Suppressor macrophage treated with lipopolysaccharide for 1 hour (primary cell): Measurements from ENCODE around the gene CDH4.

Source experiments
- DNase-seq, 3 donors: peaks; one replicate each; pipeline ENCODE4 v3.0.0-alpha.2; 2020 to 2022

The CDH4 gene

GRCh38 chr20:61859767-61860166, 607.7 kb downstream of the CDH4 start:
- DNase-seq = no peak

DNA sequence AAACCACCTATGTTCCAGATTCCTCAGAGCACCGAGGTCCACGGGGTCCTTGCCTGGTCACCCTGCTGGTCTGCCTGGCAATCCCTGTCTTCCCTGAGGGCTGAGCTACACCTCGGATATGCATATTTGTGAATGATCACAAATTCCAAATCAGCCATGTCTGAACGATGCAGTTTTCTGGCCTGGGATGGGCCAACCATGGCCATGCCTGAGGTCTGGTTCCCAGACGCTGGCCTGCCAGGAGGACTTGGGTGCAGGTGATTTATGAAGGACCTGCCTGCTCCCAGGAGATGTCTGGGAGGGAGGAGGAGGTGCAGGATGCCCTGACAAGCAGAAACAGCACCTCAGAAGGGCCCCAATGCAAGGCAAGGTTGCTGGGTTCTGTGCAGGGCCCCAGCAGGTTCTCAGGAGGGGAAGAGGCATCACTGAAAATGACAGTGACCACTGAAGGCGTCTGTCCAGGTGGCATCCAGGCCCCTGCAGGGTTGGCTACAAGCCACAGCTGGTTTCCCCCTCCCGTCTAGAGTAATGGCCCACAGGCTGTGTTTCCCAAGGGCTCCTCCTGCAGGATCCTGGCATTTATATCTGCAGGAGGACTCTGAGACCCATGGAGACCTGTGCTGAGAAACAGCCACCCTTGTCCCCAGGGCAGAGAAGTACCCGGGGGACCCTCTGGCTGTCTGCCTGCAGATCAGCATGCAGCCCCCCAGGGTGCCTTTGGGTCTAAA, 608.4 kb downstream of the CDH4 start:
- no peak for DNase-seq

- DNase-seq = no peak
These were observed 609.2 kb downstream of the CDH4 start for GRCh38 chr20:61861054-61861841.

DNA sequence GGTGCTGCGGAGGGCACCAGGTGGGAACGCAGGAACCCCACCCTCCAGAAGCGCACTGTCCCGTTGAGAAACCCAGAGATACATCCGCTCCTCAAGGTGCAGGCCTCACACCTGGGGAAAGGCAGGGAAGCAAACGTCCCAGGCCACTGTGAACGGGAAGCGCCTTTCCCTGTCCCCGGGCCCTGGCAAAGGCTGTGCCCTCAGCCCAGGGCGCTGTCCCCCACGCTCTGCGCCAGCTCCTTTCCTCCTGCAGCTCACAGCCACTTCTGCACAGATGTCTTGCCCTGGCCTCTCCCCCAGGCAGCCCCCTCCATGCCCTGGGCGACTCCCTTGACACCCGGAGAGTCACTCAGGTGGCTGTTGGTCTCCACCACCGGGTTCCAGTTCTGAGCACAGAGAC, 609.8 kb downstream of the CDH4 start:
- DNase-seq = no peak

DNA sequence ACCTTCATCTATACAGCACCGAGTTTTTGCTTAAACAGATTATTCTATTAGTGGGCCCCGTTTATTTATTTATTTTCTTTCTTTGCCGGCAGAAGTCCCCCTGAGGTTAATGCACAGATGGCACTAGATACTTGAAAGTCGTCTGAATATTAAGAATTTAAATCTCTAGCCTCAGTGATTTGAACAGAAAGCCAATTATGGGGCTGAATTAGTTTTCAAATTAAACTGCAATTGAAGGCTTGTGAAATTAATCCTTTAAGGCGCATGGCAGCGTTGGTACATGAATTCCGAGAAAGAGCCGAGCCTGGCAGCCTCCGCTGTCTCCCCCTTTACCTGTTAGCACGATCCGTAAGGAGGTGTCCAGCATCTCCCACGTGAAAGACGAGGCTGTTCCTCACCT, 610.8 kb downstream of the CDH4 start:
- DNase-seq = no peak

DNA sequence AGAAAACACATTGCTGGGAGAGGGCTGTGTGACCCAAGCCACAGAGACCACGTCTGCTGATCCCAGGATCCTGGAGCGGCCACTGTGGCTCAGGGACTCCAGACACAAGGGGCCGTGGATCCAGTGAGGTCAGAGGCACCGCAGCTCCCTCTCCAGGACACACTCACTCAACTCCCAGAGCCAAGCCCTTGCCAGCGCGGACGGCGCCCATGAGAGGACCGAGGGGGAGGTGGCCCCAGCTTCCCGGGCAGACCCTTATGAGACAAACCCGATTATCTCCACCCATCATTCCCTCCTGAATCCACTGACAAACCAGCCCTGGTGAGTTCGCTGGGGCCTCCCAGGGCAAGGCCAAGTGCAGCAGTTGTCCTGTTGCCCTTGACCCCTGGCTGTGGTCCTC, 612.4 kb downstream of the CDH4 start:
- DNase-seq = no peak

DNA sequence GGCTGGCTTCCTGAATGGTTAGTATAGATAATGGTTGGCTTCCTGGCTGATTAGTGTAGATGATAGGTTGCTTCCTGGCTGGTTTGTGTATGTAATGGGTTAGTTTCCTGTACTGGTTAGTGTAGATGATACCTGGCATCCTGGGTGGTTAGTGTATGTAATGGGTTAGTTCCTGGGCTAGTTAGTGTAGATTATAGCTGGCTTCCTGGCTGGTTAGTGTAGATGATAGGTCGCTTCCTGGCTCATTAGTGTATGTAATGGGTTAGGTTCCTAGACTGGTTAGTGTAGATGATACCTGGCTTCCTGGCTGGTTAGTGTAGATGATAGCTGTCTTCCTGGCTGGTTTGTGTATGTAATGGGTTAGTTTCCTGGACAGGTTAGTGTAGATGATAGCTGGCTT, 613.3 kb downstream of the CDH4 start:
- no peak for DNase-seq

GRCh38 chr20:61866165-61866564, 614.1 kb downstream of the CDH4 start:
- DNase-seq = no peak

GRCh38 chr20:61868006-61868405, 615.9 kb downstream of the CDH4 start:
- DNase-seq = no peak

DNA sequence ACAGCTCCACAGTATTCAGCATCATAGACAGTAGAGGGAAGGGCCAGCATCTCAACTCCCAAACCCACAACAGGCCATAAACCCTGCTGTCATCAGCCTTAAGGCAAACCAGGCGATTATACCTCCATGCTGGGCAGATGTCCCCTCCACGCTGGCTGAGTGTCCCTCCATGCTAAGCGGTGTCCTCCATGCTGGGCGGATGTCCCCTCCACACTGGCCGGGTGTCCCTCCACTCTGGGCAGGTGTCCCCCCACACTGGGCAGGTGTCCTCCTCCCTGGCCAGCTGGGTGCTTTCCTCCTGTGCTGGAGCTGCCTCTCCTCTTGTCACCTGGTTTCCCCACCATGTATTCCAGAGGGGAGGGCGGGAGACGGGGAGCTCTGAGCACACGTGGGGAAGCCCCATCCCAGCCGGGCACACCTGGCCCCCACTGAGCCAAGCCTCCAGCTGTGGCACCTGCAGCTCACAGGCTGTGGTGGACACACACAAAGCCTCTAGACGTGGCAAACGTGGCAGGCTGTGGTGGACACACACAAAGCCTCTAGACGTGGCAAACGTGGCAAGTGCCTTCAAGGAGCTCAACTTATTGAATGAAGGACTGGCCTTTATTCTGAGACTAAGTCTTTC, 616.5 kb downstream of the CDH4 start:
- DNase-seq = no peak

- DNase-seq = no peak
These were observed 617.9 kb downstream of the CDH4 start for GRCh38 chr20:61869750-61870507.

DNA sequence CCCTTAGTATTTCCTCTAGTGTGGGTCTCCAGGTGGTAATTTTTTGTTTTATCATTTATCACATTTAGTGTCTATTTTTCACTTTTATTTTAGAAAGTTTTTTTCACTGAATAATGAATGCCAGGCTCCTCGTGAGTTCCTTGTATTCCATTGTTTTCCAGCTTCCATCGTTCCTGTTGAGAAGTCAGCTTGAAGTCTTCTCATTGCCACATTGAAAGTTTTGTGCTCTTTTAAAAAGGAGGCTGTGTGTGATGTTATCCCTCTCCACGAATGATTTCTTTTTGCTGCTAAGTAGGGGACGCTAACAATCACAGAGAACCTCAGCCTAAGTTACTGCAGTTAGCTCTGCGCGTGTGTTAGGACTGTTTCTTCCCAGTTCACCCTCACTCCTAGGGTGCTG, 619.1 kb downstream of the CDH4 start:
- DNase-seq = no peak

GRCh38 chr20:61871913-61872312, 619.9 kb downstream of the CDH4 start:
- no peak for DNase-seq

GRCh38 chr20:61872371-61872900, 620.4 kb downstream of the CDH4 start:
- no peak for DNase-seq

DNA sequence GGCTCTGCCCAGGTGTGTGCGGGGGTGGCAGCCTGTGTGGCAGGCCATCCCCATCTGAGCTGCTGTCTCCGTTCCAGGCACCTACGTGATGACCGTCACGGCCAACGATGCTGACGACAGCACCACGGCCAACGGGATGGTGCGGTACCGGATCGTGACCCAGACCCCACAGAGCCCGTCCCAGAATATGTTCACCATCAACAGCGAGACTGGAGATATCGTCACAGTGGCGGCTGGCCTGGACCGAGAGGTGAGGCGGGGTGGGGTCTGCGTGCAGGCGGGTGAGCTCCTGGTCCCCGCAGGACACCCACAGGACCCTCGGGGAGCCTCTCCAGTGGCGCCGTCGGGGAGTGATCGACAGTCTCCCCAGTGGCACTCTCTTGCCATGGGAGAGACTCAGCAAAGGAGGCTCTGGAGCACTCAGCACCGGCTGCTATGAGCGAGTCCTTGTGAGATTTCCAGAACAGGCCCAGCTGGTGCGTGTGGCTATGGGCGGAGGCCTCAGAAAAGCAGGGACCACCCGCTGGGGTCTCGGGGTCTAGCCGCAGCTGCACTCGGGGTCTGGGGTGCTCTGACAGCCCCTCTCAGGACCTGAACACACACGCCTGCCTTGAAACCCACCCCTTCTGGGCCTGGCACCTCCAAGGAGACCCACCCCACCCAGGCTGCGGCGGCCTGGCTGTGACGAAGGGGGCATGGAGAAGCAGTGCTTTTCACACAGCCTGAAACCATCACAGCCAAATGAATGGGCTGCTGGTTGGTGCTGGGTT, 621.8 kb downstream of the CDH4 start:
- no peak for DNase-seq

DNA sequence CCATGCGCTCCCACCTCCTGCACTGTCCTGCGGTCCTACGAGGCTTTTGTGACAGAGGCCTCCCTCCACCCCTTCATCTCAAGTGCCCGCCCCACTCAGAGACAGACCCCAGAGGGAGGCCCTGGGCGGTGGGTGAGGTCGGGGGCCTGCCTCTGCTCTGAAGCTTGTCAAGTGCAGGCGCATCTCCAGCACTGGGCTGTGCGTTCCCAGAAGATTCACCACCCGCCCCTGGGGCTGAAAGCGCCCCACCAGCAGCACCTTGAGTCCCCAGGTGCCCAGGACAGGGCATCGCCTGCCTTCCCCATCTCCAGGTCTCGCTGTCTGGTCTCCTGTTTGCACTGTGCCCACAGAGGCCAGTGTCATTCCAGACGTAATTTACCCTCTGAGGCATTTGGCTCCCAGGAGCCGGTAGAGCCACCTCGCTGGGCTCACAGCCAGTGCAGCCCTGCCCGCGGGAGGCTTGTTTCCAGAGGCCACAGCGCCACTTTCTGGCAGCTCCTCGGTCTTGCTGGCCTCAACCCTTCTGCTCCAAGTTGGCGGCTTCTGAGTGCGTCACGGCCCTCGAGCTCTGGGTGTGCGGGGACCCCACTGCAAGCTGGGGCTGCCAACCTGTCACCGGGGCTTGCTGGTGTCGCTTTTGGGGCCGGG, 622.5 kb downstream of the CDH4 start:
- no peak for DNase-seq

GRCh38 chr20:61875221-61875885, 623.3 kb downstream of the CDH4 start:
- no peak for DNase-seq

GRCh38 chr20:61875996-61876395, 623.9 kb downstream of the CDH4 start:
- DNase-seq = no peak

DNA sequence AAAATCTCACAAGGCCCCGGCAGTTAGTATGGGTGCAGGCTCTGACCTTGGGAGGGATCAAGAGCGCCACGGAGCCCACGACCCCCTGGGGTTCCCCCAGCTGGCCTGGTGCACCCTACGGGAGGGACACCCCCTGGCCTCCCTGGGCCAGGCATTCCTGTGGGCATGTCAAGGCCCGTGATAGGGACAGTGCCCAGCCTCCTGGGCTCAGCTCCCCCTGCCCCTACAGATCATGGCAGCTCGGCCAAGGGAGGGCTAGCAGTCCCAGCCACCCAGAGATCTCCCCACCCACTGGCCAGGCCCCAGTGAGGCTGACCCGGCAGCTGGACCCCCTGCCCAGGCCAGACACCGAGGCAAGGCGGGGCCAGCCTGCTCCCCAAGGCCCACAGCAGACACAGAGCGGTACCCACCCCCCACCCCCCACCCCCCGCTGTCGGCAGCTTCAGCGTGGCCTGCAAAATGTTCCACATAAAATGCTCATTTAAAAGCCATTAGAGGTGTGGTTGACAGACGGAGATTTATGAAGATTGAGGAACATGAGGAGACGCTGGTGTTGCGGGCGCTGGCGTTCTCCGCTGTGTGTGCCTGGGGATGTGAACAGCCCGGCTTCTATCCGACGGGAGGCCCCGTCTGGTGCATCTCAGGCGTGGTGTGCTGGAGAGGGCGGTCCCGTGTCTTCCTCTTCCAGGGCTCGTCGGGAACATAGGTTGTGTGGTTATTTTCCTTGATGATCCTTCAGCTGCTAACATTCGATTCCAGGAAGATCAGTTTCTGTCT, 625.1 kb downstream of the CDH4 start:
- DNase-seq = no peak

DNA sequence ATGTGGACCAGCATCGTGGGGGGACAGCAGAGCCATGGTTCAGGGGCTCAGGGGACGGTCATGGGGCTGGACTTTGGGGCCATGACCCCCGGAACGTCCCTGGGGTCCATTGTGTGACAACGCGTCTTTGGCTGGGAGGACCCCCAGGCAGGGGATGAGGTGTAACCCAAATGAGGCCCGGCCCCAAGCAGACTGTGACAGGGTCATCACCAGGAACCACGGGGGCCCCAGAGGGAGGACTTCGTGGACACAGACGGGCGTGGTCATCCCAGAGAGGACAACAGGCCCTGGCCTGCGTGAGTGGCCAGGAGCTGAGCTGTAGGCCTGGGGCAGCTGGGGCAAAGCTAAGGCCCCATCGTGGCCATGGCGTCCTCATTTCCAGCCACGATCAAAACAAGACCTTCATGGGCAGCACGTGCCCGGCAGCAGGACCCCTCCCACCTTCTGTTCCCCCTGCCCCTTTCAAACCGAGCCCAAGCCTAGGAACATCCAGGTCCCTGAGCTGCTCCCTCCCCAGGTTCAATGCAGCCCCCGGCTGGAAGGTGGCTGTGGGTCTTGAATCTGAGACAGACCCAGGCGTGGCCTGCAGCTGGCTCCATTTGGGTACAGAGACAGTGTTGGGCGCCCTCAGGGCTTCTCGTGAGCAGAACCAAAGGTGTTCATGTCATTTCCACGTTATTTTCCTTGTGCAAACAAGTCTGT, 625.9 kb downstream of the CDH4 start:
- no peak for DNase-seq
